Dermis blood vessel endothelial cell (primary cell): ENCODE results near the gene PRSS38. TPM values are rescaled to one million over a fixed set of nuclear protein-coding genes. Genes with fewer than 3 reads are reported as not detected.

Source experiments
- DNase-seq: peaks from one replicate; pipeline ENCODE4 v3.0.0; 2010
- total RNA-seq: library from RNA; depleted of rRNA; stranded (reverse); fragments of >200 nt; gene quantifications from 2 replicates; pipeline ENCODE4 v1.2.3, GENCODE V29; 2014

Gene PRSS38
- total RNA-seq, 1 donor from 2014 or later, result not detected

- DNase-seq, result no peak
Measured at GRCh38 chr1:227793948-227794816, 21.3 kb upstream of the PRSS38 start.

DNA sequence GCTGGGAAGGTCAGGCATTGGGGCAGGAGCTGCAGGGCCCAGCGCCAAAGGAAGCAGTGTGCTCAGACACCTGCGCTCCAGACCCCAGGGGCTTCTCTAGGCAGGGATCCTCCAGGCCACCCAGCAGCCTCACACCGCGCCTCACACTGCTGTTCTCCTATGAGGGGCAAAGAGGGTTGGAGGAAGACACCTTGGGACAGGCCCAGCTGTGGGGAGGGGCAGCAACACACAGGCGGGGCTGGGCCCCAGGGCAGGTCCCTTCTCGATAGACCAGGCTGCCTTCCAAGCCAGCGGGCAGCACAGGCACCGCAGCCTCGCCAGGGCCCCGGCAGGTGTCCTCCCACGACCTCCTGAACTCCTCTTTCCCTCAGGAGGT lies 20.7 kb upstream of the PRSS38 start:
- no peak for DNase-seq

GRCh38 chr1:227795732-227796131 lies 19.7 kb upstream of the PRSS38 start:
- no peak for DNase-seq

DNA sequence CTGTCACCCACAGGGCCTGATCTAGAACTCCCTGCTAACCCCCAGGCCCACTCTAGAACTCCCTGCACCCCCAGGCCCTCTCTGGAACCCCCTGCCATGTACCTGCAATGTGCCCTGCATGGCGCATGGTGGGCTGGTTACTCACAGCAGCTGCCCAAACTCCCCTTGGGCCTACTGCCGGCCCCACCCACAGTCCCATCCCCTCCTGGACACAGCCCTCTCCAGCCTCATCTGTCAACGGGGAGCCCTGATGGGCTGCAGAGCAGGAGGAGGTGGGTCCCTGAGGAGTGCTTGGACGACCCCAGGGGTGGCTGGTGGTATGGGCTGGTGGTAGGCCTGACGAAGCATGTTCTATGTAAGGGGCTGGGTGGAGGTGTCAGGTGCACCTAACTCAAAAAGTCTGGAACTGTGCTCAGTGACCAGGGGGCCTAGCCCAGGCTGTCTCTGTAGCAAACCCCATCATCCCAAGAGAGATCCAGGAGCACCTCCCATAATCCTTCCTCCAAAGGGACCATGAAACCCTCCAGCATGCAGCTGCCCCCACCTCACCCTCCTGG lies 19.0 kb upstream of the PRSS38 start:
- no peak for DNase-seq

- DNase-seq, result no peak
Measured at GRCh38 chr1:227797144-227797543, 18.3 kb upstream of the PRSS38 start.

GRCh38 chr1:227797625-227798024 lies 17.9 kb upstream of the PRSS38 start:
- DNase-seq, result no peak

GRCh38 chr1:227798078-227798802 lies 17.2 kb upstream of the PRSS38 start:
- no peak for DNase-seq

- no peak for DNase-seq
Measured at GRCh38 chr1:227799756-227800155, 15.7 kb upstream of the PRSS38 start.

DNA sequence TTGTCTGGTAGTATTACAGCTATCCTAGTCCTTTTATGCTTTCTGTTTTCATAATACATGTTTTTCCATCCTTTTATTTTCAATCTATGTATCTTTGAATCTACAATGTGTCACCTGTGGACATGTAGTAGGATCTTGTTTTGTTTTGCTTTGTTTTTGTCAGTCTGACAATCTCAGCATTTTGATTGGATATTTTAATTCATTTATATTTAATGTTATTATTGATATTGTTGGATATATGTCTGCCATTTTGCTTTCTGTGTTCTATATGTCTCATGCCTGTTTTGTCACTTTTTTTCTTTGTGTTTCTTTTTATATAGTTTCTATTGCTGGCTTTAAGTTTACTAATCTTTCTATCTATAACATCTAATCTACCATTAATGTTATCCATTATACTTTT lies 11.5 kb upstream of the PRSS38 start:
- no peak for DNase-seq

DNA sequence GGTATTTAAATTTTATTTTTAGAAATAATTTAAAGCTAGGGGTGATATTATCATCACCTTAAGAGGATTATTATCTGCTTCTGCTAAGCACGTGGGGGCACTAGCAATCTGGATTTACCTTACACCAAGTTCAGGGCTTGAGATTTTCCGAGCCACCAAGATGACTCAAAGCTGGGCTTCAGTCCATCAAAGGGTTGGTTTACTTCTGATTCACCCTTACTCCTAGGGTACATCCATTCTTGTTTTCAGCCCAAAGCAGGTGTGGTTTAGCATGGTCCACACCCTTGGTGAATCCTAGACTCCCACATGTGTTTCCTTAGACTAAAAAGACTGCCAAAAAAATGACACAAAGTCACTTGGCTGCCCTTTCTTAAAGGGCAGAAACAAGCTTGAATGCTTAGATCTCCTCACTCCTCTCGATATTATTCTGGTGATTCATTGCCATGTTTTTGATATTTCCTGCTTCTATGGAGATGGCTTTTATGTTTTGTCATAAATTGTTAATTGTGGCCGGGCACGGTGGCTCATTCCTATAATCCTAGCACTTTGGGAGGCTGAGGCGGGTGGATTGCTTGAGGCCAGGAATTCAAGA lies 9.8 kb upstream of the PRSS38 start:
- DNase-seq, result peak; percentile 27

DNA sequence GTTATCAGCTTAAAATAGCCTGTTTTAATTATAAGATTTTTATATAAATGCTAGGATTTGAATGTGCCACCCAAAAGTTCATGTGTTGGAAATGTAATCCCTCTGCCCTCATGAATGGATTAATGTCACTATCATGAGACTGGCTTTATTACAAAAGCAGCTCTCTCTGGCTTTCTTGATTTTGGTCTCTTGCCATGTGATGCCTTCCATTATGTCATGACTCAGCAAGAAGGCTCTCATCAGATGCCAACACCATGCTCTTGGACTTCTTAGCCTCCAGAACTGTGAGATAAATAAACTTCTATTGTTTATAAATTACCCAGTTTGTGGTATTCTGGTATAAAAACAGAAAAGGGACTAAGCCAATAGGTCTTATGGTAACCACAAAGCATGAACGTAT lies 6.9 kb upstream of the PRSS38 start:
- DNase-seq, result no peak

- DNase-seq, result no peak
Measured at GRCh38 chr1:227809026-227809425, 6.4 kb upstream of the PRSS38 start.

DNA sequence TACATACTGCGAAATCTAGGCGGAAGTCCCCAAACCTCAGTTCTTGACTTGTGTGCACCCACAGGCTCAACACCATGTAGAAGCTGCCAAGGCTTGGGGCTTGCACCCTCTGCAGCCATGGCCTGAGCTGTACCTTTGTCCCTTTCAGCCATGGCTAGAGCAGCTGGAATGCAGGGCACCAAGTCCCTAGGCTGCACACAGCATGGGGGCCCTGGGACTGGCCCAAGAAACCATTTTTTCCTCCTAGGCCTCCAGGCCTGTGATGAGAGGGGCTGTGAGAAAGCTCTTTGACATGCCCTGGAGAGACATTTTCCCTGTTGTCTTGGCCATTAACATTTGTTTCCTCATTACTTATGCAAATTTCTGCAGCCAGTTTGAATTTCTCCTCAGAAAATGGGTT lies 1.5 kb upstream of the PRSS38 start:
- no peak for DNase-seq

GRCh38 chr1:227816750-227817446 lies 1.4 kb downstream of the PRSS38 start:
- no peak for DNase-seq

GRCh38 chr1:227823537-227823936 lies 8.1 kb downstream of the PRSS38 start:
- no peak for DNase-seq

- no peak for DNase-seq
Measured at GRCh38 chr1:227824204-227824603, 8.7 kb downstream of the PRSS38 start.

- DNase-seq, result no peak
Measured at GRCh38 chr1:227828786-227829185, 13.3 kb downstream of the PRSS38 start.

GRCh38 chr1:227838181-227838580 lies 22.7 kb downstream of the PRSS38 start:
- DNase-seq, result no peak

GRCh38 chr1:227841096-227841495 lies 25.6 kb downstream of the PRSS38 start:
- no peak for DNase-seq

GRCh38 chr1:227844320-227845146 lies 29.1 kb downstream of the PRSS38 start:
- no peak for DNase-seq

DNA sequence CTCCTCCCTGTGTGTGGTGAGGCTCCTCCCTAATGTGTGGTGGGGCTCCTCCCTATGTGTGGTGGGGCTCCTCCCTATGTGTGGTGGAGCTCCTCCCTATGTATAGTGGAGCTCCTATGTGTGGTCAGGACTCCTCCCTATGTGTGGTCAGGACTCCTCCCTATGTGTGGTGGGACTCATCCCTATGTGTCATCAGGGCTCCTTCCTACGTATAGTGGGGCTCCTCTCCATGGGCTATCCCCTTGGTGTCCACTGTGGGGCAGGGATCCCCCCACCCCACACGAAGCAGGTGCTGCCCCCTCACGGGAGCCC lies 29.6 kb downstream of the PRSS38 start:
- no peak for DNase-seq

DNA sequence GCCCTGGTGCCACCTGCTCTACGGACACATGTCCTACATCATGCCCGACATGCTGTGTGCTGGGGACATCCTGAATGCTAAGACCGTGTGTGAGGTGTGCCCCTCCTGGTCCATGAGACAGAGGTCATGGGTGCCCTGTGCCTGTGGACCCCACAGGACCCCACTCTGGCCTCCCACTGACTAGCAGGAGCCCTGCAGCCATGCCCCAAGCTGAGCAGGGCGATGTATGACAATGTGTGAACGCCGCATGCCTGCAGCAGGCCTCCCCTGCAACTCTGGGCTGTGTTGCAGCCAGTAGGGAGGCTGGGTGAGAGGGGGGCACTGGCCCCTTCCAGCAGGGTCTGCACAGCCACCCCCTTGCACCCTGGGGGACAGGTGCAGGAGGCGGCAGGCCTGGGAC lies 30.0 kb downstream of the PRSS38 start:
- DNase-seq, result no peak
